Transverse colon (tissue), 4 donors: ENCODE results near the gene GADL1. TPM values are rescaled to one million over a fixed set of nuclear protein-coding genes. Genes with fewer than 3 reads are reported as not detected.

Experiments used
- DNase-seq: peaks from one replicate; pipeline ENCODE4 v3.0.0-alpha.2; 2019
- H3K27ac ChIP-seq, 4 donors: fragments of 200-600 bp; sonication (generic); 2 replicates each; pipeline ENCODE4 v1.5.1; 2016 to 2018; ENCODE audit warnings: inconsistent platforms in 4 of 4
- H3K27me3 ChIP-seq: fragments of 200-600 bp; sonication (generic); 2 replicates; pipeline ENCODE4 v1.5.1; 2017; ENCODE audit warnings: inconsistent platforms
- H3K36me3 ChIP-seq, 4 donors: fragments of 200-600 bp; sonication (generic); 2 replicates each; pipeline ENCODE4 v1.5.1; 2017 to 2019; ENCODE audit warnings: inconsistent platforms in 4 of 4
- H3K4me1 ChIP-seq, 4 donors: fragments of 200-600 bp; sonication (generic); 2 replicates each; pipeline ENCODE4 v1.5.1; 2017 to 2020; ENCODE audit warnings: inconsistent platforms in 4 of 4
- H3K4me3 ChIP-seq, 4 donors: fragments of 200-600 bp; sonication (generic); 1 replicate in 1 of 4; 2 replicates in 3 of 4; pipeline versions ENCODE4 v1.5.1 to v1.6.1; 2017 to 2019; ENCODE audit warnings: inconsistent platforms in 4 of 4
- H3K9me3 ChIP-seq, 2 donors: fragments of 200-600 bp; sonication (generic); 2 replicates each; pipeline ENCODE4 v1.5.1; 2017 to 2019; ENCODE audit warnings: inconsistent platforms in 2 of 2
- EP300 ChIP-seq: sonication (generic); formaldehyde crosslinking; IDR thresholded peaks from one replicate; pipeline ENCODE4 v1.6.1; 2017; ENCODE audit warnings: antibody characterized with exemption, low read depth
- POLR2A ChIP-seq: fragments of 450-650 bp; IDR thresholded peaks from one replicate; pipeline ENCODE4 v1.6.1; 2016; ENCODE audit warnings: antibody characterized with exemption, mild to moderate bottlenecking, moderate library complexity
- POLR2AphosphoS5 ChIP-seq, 3 donors: sonication (generic); formaldehyde crosslinking; IDR thresholded peaks; one replicate each; pipeline ENCODE4 v1.6.1; 2016; ENCODE audit warnings: antibody characterized with exemption in 3 of 3
- WGBS, 2 donors: methylation state at CpG; one replicate each; pipeline ENCODE4 v1.1.5; 2018; ENCODE audit warnings: low coverage in 1 of 2; 5-methylcytosine and 5-hydroxymethylcytosine counted together
- in situ Hi-C, 4 donors: fragments of 200-750 bp; cut with MboI; loops; one replicate each; pipeline versions ENCODE4 v1.15.0 to v1.15.1; 2017; ENCODE audit warnings: low sequenced_read_pairs in 3 of 4, low pct_ligation_motif_present in 1 of 4, low pct_unique_long_range_greater_than_20kb in 1 of 4
- intact Hi-C: fragments of 100-400 bp; cut with DNase I; formaldehyde crosslinking; loops from one replicate; pipeline ENCODE4 v1.15.1; 2023; ENCODE audit warnings: low total_unique reads
- total RNA-seq, 4 donors: library from RNA; depleted of rRNA; stranded (reverse); fragments of >200 nt; gene quantifications; one replicate each; pipeline ENCODE4 v1.1.0, GENCODE V29; 2016
- TF ChIP-seq, protein P1 (sequence below), 5 experiments: fragments of 200-600 bp in 3 of 5; fragments of 450-650 bp in 2 of 5; sonication (generic) in 3 of 5; IDR thresholded peaks; 1 replicate in 2 of 5; 2 replicates in 3 of 5; pipeline ENCODE4 v1.5.1; 2016 to 2017; ENCODE audit warnings: antibody characterized with exemption in 5 of 5, inconsistent platforms in 3 of 5, mild to moderate bottlenecking in 2 of 5, moderate library complexity in 1 of 5

GADL1 gene
- total RNA-seq, 4 donors from 2014 or later: not detected

DNA sequence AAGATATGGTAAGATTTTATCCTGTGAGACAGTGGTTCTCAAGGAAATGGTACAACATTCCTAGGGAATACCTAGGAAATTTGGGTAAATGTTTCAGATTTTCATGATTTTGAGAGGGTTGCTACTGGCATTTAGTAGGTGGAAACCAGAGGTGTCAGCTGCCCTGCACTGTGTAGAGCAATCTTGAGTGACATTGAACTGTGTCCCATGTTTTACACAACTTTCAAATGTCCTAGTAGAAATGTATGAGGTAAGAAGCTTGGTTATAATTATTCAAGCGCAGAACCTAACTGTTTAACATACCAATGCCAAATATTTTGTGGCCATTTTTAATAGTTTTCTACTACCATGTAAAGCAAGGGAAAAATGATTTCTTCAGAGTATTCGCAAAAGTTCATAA is 120.4 kb downstream of the GADL1 start:
- H3K27me3 ChIP-seq: no peaks in the 10 kb centered on the region
- H3K27ac ChIP-seq: no peak overlapping the region
- no peak overlapping the region for H3K4me3 ChIP-seq
- in situ Hi-C loops (loop anchor here in 1 of 4 donors (25.0 kb wide), 1 partner anchor 988 kb away; no protein-coding TSS in a partner anchor), intact Hi-C loops (no loop called here)
- H3K9me3 ChIP-seq: no peaks in the 10 kb centered on the region
- no peak for DNase-seq
- 98 to 100% methylated on average over 2 of the region's 2 CpGs for WGBS, 2 donors
- no peaks in the 10 kb centered on the region for H3K4me1 ChIP-seq
- TF ChIP-seq POLR2AphosphoS5 (IDR thresholded peaks at IDR 0.05) (no peak), POLR2A (no peak), EP300 (no peak)
- TF ChIP-seq, protein P1, sequence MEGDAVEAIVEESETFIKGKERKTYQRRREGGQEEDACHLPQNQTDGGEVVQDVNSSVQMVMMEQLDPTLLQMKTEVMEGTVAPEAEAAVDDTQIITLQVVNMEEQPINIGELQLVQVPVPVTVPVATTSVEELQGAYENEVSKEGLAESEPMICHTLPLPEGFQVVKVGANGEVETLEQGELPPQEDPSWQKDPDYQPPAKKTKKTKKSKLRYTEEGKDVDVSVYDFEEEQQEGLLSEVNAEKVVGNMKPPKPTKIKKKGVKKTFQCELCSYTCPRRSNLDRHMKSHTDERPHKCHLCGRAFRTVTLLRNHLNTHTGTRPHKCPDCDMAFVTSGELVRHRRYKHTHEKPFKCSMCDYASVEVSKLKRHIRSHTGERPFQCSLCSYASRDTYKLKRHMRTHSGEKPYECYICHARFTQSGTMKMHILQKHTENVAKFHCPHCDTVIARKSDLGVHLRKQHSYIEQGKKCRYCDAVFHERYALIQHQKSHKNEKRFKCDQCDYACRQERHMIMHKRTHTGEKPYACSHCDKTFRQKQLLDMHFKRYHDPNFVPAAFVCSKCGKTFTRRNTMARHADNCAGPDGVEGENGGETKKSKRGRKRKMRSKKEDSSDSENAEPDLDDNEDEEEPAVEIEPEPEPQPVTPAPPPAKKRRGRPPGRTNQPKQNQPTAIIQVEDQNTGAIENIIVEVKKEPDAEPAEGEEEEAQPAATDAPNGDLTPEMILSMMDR (IDR thresholded peaks at IDR 0.05): no peak
- no peaks in the 10 kb centered on the region for H3K36me3 ChIP-seq

DNA sequence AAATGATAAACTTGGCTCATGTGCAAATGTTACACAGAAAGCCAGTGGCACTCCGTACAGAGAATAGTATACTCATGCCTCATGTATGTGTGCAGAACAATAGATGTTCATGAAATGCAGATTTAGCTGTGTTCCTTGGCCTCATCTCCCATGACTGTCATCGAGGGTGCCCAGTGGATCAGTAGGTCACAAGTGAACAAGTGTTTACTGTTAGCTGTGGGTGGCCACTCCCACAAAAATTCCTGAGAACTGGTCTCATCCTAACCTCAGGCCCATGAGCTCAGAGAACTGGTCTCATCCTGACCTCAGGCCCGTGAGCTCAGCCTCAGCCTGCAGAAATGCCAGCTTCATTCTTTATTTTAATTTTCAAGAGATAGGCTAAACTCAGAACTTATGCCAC is 124.1 kb downstream of the GADL1 start:
- no peak overlapping the region for H3K27ac ChIP-seq
- intact Hi-C loops (no loop called here), in situ Hi-C loops (loop anchor here in 1 of 4 donors (25.0 kb wide), 1 partner anchor 992 kb away; no protein-coding TSS in a partner anchor)
- H3K27me3 ChIP-seq: no peaks in the 10 kb centered on the region
- H3K4me3 ChIP-seq: no peak overlapping the region
- H3K36me3 ChIP-seq: no peaks in the 10 kb centered on the region
- H3K4me1 ChIP-seq: no peaks in the 10 kb centered on the region
- 50 to 61% methylated on average over 3 of the region's 3 CpGs for WGBS, 2 donors
- DNase-seq: peak; percentile 15
- no peaks in the 10 kb centered on the region for H3K9me3 ChIP-seq
- TF ChIP-seq POLR2A (no peak), EP300 (no peak), POLR2AphosphoS5 (IDR thresholded peaks at IDR 0.05) (no peak)
- TF ChIP-seq, protein P1 (IDR thresholded peaks at IDR 0.05): no peak

DNA sequence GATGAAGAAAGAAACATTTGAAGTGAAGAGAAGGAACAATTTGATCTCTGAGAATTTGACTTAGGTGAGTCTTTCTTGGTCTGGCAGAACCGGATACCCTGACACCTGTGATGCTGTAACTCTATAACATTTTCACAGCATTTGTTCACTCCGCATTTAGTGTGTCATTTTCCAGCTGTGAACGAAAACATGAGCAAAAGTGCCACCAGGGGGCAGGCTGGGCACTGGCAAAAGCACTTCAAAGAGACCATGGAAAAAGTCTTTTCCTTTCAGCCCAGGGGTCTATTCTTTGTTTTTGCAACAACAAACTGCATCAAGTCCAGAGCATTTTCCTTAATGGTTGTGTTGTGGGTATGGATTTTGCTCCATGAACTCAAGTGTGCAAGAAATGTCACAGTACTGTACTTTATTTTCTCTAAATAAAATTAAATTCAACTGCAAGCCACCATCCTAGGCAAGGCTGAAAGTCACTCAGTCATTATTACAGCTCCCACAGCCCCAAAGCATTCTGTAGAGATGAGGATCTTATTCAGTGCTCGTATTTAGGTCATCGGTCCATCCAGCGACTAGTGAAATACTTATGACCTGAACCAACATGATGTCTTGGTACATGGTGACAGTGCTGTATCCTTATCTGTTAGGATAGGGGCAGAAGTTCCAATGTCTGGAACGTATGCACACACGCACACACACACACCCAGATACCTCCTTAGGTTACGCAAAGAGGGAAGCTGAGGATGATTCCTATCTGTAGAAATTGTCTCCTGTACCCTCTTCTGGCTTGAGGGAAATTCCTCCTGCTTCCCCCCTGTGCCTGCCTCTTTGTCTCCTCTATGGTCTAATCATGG is 125.5 kb downstream of the GADL1 start:
- Histone ChIP-seq H3K27me3 (no peaks in the 10 kb centered on the region), H3K4me1 (no peaks in the 10 kb centered on the region), H3K9me3 (no peaks in the 10 kb centered on the region), H3K36me3 (no peaks in the 10 kb centered on the region), H3K4me3 (no peak overlapping the region), H3K27ac (no peak overlapping the region)
- 64% methylated on average over 9 of the region's 9 CpGs; no CpG with 5 or more reads in 1 of the 2 donors for WGBS, 2 donors
- in situ Hi-C loops (loop anchor here in 1 of 4 donors (25.0 kb wide), 1 partner anchor 993 kb away; no protein-coding TSS in a partner anchor), intact Hi-C loops (no loop called here)
- no peak for TF ChIP-seq POLR2AphosphoS5 (IDR thresholded peaks at IDR 0.05)
- no peak for TF ChIP-seq POLR2A
- no peak for TF ChIP-seq EP300
- TF ChIP-seq, protein P1 (IDR thresholded peaks at IDR 0.05): peak; percentile 61 to 82 (median 76)
- DNase-seq: peak; percentile 69

DNA sequence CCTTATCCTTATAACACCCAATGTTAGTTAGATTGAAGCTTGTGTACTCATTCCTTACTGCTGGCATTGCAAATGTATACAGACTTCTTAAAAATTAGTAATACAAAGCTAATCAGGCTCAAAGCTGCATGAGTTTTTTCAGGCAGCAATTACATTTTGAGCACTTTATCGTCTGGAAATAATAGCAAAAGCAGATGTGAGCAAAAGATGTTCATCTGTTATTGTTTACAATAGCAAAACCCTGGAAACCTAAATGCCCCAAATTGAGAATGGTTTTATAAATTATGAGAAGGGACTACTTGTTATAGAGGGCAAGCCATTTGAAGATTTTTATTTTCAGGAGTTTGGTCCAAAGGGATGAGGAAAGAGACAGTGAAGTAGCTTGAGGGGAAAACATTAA is 126.4 kb downstream of the GADL1 start:
- DNase-seq: no peak
- in situ Hi-C loops: loop anchor here in 1 of 4 donors (25.0 kb wide), 1 partner anchor 994 kb away; no protein-coding TSS in a partner anchor
- no peaks in the 10 kb centered on the region for H3K27me3 ChIP-seq
- WGBS, 2 donors: 56 to 58% methylated on average over 1 of the region's 1 CpG
- H3K36me3 ChIP-seq: no peaks in the 10 kb centered on the region
- H3K4me3 ChIP-seq: no peak overlapping the region
- TF ChIP-seq POLR2AphosphoS5 (IDR thresholded peaks at IDR 0.05) (no peak), POLR2A (no peak), EP300 (no peak)
- TF ChIP-seq, protein P1 (IDR thresholded peaks at IDR 0.05): no peak
- no peaks in the 10 kb centered on the region for H3K9me3 ChIP-seq
- intact Hi-C loops: no loop called here
- no peaks in the 10 kb centered on the region for H3K4me1 ChIP-seq
- no peak overlapping the region for H3K27ac ChIP-seq
